Rectal smooth muscle tissue (tissue), 1 donor: ENCODE results near the gene PMS1.
"Not testable (repeated sequence)": the region's sequence is repeated elsewhere in the genome, so short reads cannot be mapped to it uniquely, and the experiment has no call there.

Experiments used
- H3K27ac ChIP-seq: one replicate; pipeline ENCODE4 v1.7.0; 2013; ENCODE audit warnings: low read depth, low read length, inconsistent platforms
- H3K27me3 ChIP-seq: one replicate; pipeline ENCODE4 v1.7.0; 2013; ENCODE audit warnings: low read length; ENCODE audit not compliant: control insufficient read depth, insufficient read depth
- H3K36me3 ChIP-seq: one replicate; pipeline ENCODE4 v1.7.0; 2013; ENCODE audit warnings: low read length; ENCODE audit not compliant: control insufficient read depth, insufficient read depth
- H3K4me1 ChIP-seq: one replicate; pipeline ENCODE4 v1.7.0; 2013; ENCODE audit warnings: low read length; ENCODE audit not compliant: control insufficient read depth, insufficient read depth
- H3K4me3 ChIP-seq: one replicate; pipeline ENCODE4 v1.7.0; 2013; ENCODE audit warnings: low read length
- H3K9ac ChIP-seq: one replicate; pipeline ENCODE4 v1.7.0; 2013; ENCODE audit warnings: low read length

The PMS1 gene

GRCh38 chr2:189824694-189825396 lies 40.6 kb downstream of the PMS1 start:
- Histone ChIP-seq H3K4me3 (no peak overlapping the region), H3K36me3 (no peaks in the 10 kb centered on the region)

DNA sequence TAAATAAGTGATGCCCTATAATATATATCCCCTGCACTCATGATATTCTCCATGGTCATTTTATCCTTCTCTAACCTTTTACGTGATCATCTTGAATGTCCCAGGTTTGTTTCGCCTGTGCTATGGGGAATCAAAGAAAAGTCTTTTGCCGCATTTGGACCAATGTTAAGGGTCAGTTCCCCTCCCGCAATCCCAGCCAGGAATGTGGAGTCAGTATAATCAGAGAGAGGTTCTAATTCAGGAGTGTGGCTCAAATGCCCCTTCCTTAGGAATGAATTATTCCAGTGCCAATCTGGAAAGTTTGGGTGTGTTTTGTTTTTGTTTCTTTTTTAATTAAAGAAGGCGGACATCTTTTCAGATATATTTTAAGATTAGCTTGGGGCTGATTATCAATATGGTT lies 41.8 kb downstream of the PMS1 start:
- no peaks in the 10 kb centered on the region for H3K27me3 ChIP-seq
- H3K36me3 ChIP-seq, result no peaks in the 10 kb centered on the region
- no peak overlapping the region for H3K27ac ChIP-seq
- no peak overlapping the region for H3K4me3 ChIP-seq
- no peaks in the 10 kb centered on the region for H3K4me1 ChIP-seq
- no peak overlapping the region for H3K9ac ChIP-seq

More at GRCh38 chr2:189824694-189825396, 40.6 kb downstream of the PMS1 start:
- Histone ChIP-seq H3K9ac (no peak overlapping the region), H3K27ac (no peak overlapping the region), H3K27me3 (no peaks in the 10 kb centered on the region), H3K4me1 (no peaks in the 10 kb centered on the region)

DNA sequence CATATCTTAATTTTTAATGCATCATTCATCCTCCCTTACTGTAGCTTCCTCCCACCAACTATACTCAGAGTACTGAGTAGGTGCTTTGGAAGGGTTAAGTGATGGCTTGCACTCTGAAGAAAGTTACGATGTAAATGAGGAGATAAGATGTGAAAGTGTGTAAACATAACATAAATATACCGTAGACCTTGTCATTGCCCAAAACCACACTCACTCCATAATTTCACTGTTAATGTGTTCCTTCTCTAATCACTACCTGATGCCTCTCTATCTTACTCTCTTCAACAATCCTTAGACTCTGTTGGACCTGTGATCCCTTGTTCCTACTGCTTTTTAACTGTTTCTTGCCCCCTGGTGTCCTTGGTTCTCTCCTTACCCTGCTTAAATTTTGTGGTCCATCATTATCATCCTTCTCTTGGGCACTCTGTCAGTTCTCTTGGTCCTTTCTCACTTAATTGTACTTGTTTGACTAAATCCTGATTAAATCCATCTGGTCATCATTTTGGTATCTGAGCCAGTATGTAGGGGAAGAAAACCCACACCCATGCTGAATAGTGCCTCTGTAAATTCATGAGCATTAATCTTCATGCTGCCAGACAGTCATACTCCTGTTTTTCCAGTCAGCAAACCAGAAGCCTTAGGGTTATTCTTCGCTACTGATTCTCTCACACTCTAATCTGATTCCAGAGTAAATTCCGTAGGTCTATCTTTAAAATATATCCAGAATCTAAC lies 45.0 kb downstream of the PMS1 start:
- H3K4me1 ChIP-seq, result no peaks in the 10 kb centered on the region

DNA sequence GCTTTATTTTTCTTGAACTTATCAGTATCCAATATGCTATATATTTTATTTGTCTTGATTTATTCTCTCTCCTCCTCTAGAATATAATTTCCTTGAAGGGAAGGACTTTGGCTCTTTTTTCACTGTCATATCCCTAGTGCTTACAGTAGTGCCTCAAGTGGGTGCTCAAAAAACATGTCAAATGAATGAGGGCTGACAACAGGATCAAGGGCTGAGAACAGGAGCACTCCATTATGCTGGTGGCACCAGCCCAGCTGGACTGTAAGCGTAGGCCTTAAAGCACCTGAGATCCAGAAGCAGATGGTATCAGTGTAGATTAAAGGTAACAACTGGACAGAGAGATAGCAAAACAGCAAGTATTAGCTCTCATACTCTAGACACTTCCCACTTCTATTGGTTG lies 46.3 kb downstream of the PMS1 start:
- Histone ChIP-seq H3K9ac (no peak overlapping the region), H3K36me3 (no peaks in the 10 kb centered on the region), H3K27me3 (no peaks in the 10 kb centered on the region), H3K27ac (no peak overlapping the region), H3K4me1 (no peaks in the 10 kb centered on the region), H3K4me3 (no peak overlapping the region)

More for the DNA sequence above, 45.0 kb downstream of the PMS1 start:
- Histone ChIP-seq H3K9ac (no peak overlapping the region), H3K4me3 (no peak overlapping the region), H3K27ac (no peak overlapping the region), H3K36me3 (no peaks in the 10 kb centered on the region), H3K27me3 (no peaks in the 10 kb centered on the region)

DNA sequence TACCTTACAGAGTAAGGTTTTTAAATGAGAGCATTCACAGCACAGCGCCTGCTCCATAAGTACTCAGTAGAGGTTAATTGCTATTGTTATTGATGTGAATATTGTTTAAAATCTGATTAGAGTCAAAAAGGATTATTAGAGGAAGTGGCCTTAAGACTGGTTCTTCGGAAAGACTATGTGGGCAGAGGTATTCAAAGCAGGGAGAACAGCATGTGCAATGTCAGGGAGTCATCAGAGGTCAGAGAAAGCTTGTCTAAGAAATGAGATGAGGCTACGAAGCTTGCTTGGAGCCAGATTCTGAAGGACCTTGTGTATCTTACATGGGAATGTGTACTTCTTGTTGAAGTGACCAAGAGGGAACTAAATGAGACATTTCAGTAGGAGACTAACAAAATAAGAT lies 49.8 kb downstream of the PMS1 start:
- H3K27ac ChIP-seq, result no peak overlapping the region
- no peaks in the 10 kb centered on the region for H3K27me3 ChIP-seq
- no peaks in the 10 kb centered on the region for H3K36me3 ChIP-seq
- H3K9ac ChIP-seq, result no peak overlapping the region
- peaks cover 3% of the 10 kb centered on the region for H3K4me1 ChIP-seq
- no peak overlapping the region for H3K4me3 ChIP-seq

- H3K4me1 ChIP-seq, H3K27ac ChIP-seq, H3K4me3 ChIP-seq, H3K36me3 ChIP-seq, H3K27me3 ChIP-seq, H3K9ac ChIP-seq: not testable (repeated sequence)
Observed at GRCh38 chr2:189834642-189835041, 50.4 kb downstream of the PMS1 start.

DNA sequence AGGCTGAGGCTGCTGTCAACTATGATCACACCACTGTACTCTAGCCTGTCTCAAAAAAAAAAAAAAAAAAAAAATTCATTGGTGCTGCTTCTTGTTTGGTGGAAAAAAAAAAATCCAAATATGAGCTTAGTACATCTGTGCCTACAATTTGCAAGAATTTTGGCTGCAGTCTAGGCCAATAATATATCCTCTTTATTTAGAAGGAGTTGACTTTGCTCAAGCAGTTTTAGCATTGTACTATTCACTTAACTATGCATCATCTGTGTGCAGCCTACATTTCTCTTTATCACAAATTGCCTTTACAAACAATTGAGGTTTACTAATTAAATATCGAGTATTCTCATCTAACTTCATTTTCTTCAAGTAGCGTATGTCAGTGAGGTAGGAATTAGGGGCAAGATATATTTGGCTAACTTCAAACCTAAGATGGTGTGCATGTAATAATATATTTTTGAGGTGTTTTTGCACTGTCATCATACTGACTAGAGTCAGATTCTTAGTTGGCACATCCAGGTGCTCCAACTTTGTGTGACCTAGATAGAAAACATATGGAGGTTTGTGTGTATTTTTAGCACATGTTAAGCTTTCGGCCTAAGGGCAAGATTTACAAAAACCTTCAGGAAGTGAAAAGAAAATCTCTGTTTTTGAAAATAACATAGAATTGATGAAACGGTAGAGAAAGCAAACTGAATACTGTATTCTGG lies 51.8 kb downstream of the PMS1 start:
- H3K9ac ChIP-seq, result no peak overlapping the region

DNA sequence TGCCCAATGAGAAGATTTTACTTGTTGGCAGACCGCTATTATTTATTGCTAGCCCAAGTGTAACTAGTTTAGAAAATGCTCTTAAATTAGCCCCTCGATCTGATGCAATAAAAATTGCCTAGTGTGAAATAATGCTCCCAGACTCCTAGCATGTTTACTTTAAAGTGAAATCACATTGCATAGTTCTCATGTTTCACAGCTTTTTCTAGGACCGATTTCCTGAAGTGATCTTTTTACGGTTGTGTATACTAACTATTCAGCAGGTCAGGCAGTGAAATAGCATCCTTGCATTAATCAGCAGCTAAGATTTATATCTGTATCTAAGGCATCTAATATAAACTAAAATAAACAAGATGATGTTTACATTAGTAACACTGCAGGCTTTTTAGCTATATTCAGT lies 52.4 kb downstream of the PMS1 start:
- Histone ChIP-seq H3K36me3 (no peaks in the 10 kb centered on the region), H3K9ac (no peak overlapping the region), H3K4me3 (no peak overlapping the region), H3K27me3 (no peaks in the 10 kb centered on the region), H3K27ac (no peak overlapping the region), H3K4me1 (peaks cover 3% of the 10 kb centered on the region)

More for the DNA sequence above, 51.8 kb downstream of the PMS1 start:
- H3K36me3 ChIP-seq, result no peaks in the 10 kb centered on the region
- H3K4me3 ChIP-seq, result no peak overlapping the region
- H3K27me3 ChIP-seq, result no peaks in the 10 kb centered on the region
- peaks cover 3% of the 10 kb centered on the region for H3K4me1 ChIP-seq
- H3K27ac ChIP-seq, result no peak overlapping the region

DNA sequence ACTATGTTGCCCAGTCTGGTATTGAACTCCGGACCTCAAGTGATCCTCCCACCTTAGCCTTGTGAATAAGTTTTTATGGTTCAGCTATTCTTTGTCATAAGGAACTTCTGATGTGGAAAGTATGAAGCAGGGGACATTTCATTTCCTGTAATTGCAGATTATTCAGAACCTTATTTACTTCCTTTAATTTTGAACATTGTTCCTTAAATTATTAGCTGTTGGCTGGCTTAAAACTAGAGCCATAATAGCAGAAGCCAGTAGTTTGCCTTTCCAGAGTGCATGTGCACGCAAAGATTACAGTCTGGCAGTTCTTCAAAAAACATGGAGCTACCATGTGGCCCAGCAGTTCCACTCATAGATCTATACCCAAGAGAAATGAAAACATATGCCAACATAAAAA lies 53.1 kb downstream of the PMS1 start:
- no peaks in the 10 kb centered on the region for H3K36me3 ChIP-seq
- no peak overlapping the region for H3K27ac ChIP-seq

DNA sequence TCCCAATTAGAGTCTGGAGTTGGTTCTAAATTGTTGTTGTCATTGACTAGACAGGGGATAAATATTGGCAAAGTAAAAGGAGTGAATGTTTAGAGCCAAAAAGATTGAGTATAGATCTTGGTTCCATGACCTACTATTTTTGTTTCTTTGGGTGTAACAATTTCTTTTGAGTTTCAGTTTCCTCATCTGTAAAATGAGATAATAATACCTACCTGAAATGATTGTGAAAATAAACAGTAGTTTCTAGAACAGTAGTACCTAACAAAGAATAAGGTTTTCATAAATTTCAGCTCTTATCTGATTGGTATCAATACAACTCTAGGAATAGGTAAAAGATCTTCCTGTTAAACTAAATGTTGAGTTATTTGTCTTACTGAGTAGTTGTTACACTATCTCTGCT lies 56.8 kb downstream of the PMS1 start:
- no peaks in the 10 kb centered on the region for H3K27me3 ChIP-seq
- peaks cover 3% of the 10 kb centered on the region for H3K4me1 ChIP-seq
- no peak overlapping the region for H3K9ac ChIP-seq

More for the DNA sequence above, 53.1 kb downstream of the PMS1 start:
- Histone ChIP-seq H3K4me1 (peaks cover 3% of the 10 kb centered on the region), H3K4me3 (no peak overlapping the region), H3K9ac (no peak overlapping the region), H3K27me3 (no peaks in the 10 kb centered on the region)

DNA sequence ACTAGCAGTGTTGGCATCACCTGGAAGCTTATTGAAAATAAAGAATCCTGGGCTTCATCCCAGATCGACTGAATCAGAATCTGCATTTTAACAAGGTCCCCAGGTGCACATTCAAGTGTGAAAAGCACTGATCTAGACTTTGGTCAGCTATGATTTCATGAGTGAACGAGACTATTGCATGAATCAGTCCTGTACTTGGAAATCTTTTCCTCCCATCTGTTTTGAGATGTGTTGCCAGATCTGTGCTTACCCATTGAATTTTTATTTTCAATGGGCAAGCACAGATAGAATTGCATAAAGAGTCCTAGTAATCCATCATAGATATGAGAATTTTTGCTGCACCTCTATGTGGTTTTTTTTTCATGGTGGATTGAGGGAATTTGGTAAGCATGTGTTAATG lies 64.0 kb downstream of the PMS1 start:
- Histone ChIP-seq H3K36me3 (no peaks in the 10 kb centered on the region), H3K4me3 (no peak overlapping the region), H3K9ac (no peak overlapping the region), H3K27ac (no peak overlapping the region), H3K27me3 (no peaks in the 10 kb centered on the region), H3K4me1 (no peaks in the 10 kb centered on the region)

More for the DNA sequence above, 56.8 kb downstream of the PMS1 start:
- Histone ChIP-seq H3K4me3 (no peak overlapping the region), H3K36me3 (no peaks in the 10 kb centered on the region), H3K27ac (no peak overlapping the region)

DNA sequence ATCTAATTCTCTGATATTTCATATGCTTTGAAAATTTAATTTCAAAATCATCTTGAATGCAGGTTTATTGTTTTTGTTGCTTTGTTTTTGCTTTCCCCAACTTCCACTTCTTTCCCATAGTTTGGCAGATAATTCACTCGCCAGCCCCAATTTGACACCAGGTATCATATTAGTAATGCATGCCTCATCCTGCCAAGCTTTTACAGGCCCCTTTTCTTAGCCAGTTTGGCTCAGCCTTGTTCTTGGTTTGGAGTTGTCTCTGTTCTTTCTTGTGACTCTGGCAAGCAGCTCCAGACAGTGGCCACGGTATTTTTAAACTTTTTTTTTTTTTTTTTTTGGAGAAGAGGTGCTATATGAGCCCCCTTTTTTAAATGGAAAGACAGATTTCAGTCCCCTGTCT lies 65.3 kb downstream of the PMS1 start:
- no peaks in the 10 kb centered on the region for H3K4me1 ChIP-seq
- H3K27ac ChIP-seq, result no peak overlapping the region
- no peak overlapping the region for H3K4me3 ChIP-seq
- H3K36me3 ChIP-seq, result no peaks in the 10 kb centered on the region
- no peaks in the 10 kb centered on the region for H3K27me3 ChIP-seq
- no peak overlapping the region for H3K9ac ChIP-seq
